ENCODE results near the gene CAV1.

The CAV1 gene

DNA sequence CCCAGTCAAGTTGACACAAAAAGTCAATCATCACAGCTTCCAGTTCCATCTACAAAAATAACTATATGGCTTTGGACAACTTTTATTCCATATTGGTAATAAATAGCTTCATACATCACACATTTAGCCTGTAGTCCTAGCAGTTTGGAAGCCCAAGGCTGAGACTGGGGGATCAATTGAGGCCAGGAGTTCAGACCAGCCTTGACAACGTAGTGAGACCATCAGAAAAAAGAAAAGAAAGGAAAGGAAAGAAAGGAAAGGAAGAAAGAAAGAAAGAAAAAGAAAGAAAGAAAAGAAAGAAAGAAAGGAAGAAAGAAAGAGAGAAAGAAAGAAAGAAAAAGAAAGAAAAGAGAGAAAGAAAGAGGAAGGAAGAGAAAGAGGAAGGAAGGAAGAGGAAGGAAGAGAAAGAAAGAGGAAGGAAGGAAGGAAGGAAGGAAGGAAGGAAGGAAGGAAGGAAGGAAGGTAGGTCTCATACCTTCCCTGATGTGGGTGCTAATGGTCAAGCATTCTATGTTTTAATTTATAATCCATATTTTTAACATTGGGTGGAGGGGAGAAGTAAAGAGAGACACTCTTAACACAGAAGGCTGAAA, 37.8 kb downstream of the CAV1 start:
- ChIA-PET POLR2A (no interaction called here), CTCF (interaction anchor here (0.6 kb wide), 1 partner anchor 343 kb away, joined by 3 read pairs; no protein-coding TSS in a partner anchor)
- DNase-seq (ENCODE audit: extremely low spot score), result no peak
- no peak for TF ChIP-seq FOXA1 (IDR thresholded peaks at IDR 0.05)
- TF ChIP-seq, protein P1, sequence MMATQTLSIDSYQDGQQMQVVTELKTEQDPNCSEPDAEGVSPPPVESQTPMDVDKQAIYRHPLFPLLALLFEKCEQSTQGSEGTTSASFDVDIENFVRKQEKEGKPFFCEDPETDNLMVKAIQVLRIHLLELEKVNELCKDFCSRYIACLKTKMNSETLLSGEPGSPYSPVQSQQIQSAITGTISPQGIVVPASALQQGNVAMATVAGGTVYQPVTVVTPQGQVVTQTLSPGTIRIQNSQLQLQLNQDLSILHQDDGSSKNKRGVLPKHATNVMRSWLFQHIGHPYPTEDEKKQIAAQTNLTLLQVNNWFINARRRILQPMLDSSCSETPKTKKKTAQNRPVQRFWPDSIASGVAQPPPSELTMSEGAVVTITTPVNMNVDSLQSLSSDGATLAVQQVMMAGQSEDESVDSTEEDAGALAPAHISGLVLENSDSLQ (IDR thresholded peaks at IDR 0.05), result no peak
- TF ChIP-seq SUZ12 (IDR thresholded peaks at IDR 0.05), result no peak
- no peak for TF ChIP-seq TARDBP (IDR thresholded peaks at IDR 0.05)
- no peak for TF ChIP-seq NFRKB (IDR thresholded peaks at IDR 0.05)
- no peak for TF ChIP-seq FOXM1 (IDR thresholded peaks at IDR 0.05; ENCODE audit: borderline replicate concordance)
- TF ChIP-seq ARNT (IDR thresholded peaks at IDR 0.05), result no peak
- no peak for TF ChIP-seq L3MBTL2 (conservative IDR thresholded peaks at IDR 0.05)
- TF ChIP-seq HDGF (IDR thresholded peaks at IDR 0.05; ENCODE audit: borderline replicate concordance), result no peak

DNA sequence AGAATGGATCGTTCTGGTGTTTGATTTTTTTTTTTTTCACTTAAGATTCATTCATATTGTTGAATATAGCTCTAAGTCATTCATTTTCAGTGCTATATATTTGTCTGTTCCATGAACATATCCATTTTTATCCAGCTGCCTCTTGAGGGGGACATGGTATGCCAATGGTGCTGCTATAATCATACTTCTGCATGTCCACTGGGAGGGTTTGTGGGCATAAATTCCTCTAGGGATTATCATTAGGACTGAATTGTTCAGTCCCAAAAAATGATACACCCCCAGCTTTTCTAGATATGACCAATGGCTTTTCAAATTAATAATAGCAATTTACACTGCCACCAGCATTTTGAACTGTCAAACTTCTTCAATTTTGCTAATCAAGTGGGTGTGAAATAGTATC, 41.1 kb downstream of the CAV1 start:
- DNase-seq (ENCODE audit: extremely low spot score), result no peak
- POLR2A ChIA-PET, result interaction anchor here (0.7 kb wide), 1 partner anchor 19 kb away, joined by 5 read pairs; no protein-coding TSS in a partner anchor

DNA sequence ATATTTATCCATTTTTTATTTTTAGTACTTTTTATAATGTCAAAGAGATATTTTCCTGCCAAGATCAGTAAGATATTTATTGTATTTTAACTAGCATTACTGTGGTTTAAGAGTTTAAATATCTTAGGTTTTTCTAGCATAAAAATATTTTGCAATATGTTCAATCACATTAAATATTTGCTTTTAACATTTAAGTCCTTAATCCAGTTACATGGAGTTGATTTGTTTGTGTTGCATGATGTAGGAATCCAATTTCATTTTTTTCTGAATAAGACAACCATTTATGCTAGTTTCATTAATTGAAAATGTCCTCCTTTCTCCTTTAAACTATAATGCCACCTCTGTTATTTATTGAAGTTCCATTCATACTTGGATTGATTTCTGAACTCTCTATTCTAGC, 41.8 kb downstream of the CAV1 start:
- no peak for DNase-seq (ENCODE audit: extremely low spot score)
- POLR2A ChIA-PET, result no interaction called here
- TF ChIP-seq, protein P1 (IDR thresholded peaks at IDR 0.05), result no peak
- TF ChIP-seq FOXM1 (IDR thresholded peaks at IDR 0.05; ENCODE audit: borderline replicate concordance) (no peak), FOXA1 (IDR thresholded peaks at IDR 0.05) (no peak), ZNF384 (IDR thresholded peaks at IDR 0.05) (no peak), ELF4 (IDR thresholded peaks at IDR 0.05) (no peak), SP1 (IDR thresholded peaks at IDR 0.05) (no peak), NFRKB (IDR thresholded peaks at IDR 0.05) (no peak), LEF1 (IDR thresholded peaks at IDR 0.05; ENCODE audit: borderline replicate concordance) (no peak), ARNT (IDR thresholded peaks at IDR 0.05) (no peak), CTBP1 (IDR thresholded peaks at IDR 0.05; ENCODE audit: borderline replicate concordance) (no peak), TARDBP (IDR thresholded peaks at IDR 0.05) (no peak), SUZ12 (IDR thresholded peaks at IDR 0.05) (no peak), L3MBTL2 (conservative IDR thresholded peaks at IDR 0.05) (no peak), HDGF (IDR thresholded peaks at IDR 0.05; ENCODE audit: borderline replicate concordance) (no peak)
- CTCF ChIA-PET, result no interaction called here

More for the DNA sequence above, 41.1 kb downstream of the CAV1 start:
- TF ChIP-seq L3MBTL2 (conservative IDR thresholded peaks at IDR 0.05) (no peak), CTBP1 (IDR thresholded peaks at IDR 0.05; ENCODE audit: borderline replicate concordance) (no peak), FOXA1 (IDR thresholded peaks at IDR 0.05) (no peak), SP1 (IDR thresholded peaks at IDR 0.05) (no peak), HDGF (IDR thresholded peaks at IDR 0.05; ENCODE audit: borderline replicate concordance) (no peak), FOXM1 (IDR thresholded peaks at IDR 0.05; ENCODE audit: borderline replicate concordance) (no peak)
- CTCF ChIA-PET, result interaction anchor here (0.9 kb wide), 1 partner anchor 318 kb away, joined by 3 read pairs; no protein-coding TSS in a partner anchor

DNA sequence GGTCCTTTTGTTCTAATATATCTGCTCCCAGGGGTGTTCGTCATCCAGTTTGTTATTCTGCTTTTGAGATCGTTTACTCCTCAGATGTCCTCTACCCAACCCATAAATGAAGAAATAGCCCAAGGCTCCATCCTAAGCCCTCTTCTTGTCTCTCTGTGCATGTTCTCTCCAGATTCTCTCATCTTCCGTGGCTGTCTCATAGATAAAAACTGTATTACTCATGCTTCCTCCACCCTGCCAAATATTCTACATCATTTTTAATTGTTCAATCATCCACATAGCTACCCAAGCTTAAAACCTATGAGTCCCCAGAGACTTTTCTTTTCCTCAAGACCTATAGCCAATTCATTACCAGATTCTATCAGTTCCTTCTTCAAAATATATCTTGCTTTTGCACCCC, 44.9 kb downstream of the CAV1 start:
- POLR2A ChIA-PET, result no interaction called here
- no peak for DNase-seq (ENCODE audit: extremely low spot score)
- TF ChIP-seq BHLHE40 (IDR thresholded peaks at IDR 0.05; ENCODE audit: borderline replicate concordance) (no peak), FOXM1 (IDR thresholded peaks at IDR 0.05; ENCODE audit: borderline replicate concordance) (no peak), FOXK2 (IDR thresholded peaks at IDR 0.05) (no peak), ZNF384 (IDR thresholded peaks at IDR 0.05) (no peak)
- CTCF ChIA-PET, result no interaction called here

DNA sequence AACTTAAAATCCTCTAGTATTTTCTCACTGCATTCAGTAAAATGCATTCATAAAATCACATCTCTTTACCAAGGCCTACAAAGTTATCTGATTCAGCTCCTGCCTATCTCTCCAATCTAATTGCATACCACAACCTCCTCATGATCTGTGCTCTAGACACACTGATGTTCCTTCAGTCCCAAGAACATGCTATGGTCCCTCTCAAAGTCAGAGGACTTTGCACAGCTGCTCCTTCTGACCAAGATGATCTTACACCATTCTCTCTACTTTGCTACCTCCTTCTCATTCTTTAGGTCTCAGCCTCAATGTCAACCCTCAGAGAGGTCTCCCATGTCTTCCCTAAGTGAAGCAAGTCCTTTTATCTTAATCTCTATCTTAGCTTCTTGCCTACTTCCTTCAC, 45.5 kb downstream of the CAV1 start:
- no peak for DNase-seq (ENCODE audit: extremely low spot score)
- CTCF ChIA-PET, result no interaction called here
- POLR2A ChIA-PET, result no interaction called here
- TF ChIP-seq HDGF (IDR thresholded peaks at IDR 0.05; ENCODE audit: borderline replicate concordance), result no peak
- no peak for TF ChIP-seq SUZ12 (IDR thresholded peaks at IDR 0.05)
- no peak for TF ChIP-seq CTBP1 (IDR thresholded peaks at IDR 0.05; ENCODE audit: borderline replicate concordance)
- TF ChIP-seq SP1 (IDR thresholded peaks at IDR 0.05), result no peak
- no peak for TF ChIP-seq ARNT (IDR thresholded peaks at IDR 0.05)
- TF ChIP-seq L3MBTL2 (conservative IDR thresholded peaks at IDR 0.05), result no peak
- TF ChIP-seq LEF1 (IDR thresholded peaks at IDR 0.05; ENCODE audit: borderline replicate concordance), result no peak
- TF ChIP-seq, protein P1 (IDR thresholded peaks at IDR 0.05), result no peak
- no peak for TF ChIP-seq FOXK2 (IDR thresholded peaks at IDR 0.05)
- no peak for TF ChIP-seq FOXM1 (IDR thresholded peaks at IDR 0.05; ENCODE audit: borderline replicate concordance)
- no peak for TF ChIP-seq ELF4 (IDR thresholded peaks at IDR 0.05)
- TF ChIP-seq ZNF384 (IDR thresholded peaks at IDR 0.05), result no peak
- TF ChIP-seq NFRKB (IDR thresholded peaks at IDR 0.05), result no peak
- no peak for TF ChIP-seq BHLHE40 (IDR thresholded peaks at IDR 0.05; ENCODE audit: borderline replicate concordance)
- TF ChIP-seq FOXA1 (IDR thresholded peaks at IDR 0.05), result no peak
- TF ChIP-seq TARDBP (IDR thresholded peaks at IDR 0.05), result no peak

DNA sequence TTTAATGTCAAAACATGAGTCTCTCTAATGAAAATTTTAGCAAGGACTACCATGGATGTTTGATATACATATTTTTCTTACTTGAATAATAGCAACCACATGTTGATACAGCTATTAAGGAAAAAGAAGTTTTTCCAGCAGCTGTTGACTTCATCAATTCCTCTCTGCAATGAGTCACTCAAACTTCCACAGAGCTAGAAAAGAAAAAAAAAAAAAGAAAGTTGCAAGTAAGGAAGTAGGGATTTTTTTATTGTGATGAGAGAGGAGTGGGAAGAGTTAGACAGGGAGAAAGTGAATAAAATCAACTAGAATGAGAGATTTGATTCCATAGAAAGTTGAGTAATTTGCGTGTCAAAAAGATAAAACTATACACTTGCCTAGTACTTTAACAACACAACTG, 46.2 kb downstream of the CAV1 start:
- no peak for DNase-seq (ENCODE audit: extremely low spot score)
- POLR2A ChIA-PET, result no interaction called here
- CTCF ChIA-PET, result no interaction called here
- TF ChIP-seq TARDBP (IDR thresholded peaks at IDR 0.05) (no peak), FOXM1 (IDR thresholded peaks at IDR 0.05; ENCODE audit: borderline replicate concordance) (no peak), FOXK2 (IDR thresholded peaks at IDR 0.05) (no peak), SP1 (IDR thresholded peaks at IDR 0.05) (no peak), ARNT (IDR thresholded peaks at IDR 0.05) (no peak), NFRKB (IDR thresholded peaks at IDR 0.05) (no peak), FOXA1 (IDR thresholded peaks at IDR 0.05) (no peak), ELF4 (IDR thresholded peaks at IDR 0.05) (no peak), HDGF (IDR thresholded peaks at IDR 0.05; ENCODE audit: borderline replicate concordance) (no peak), LEF1 (IDR thresholded peaks at IDR 0.05; ENCODE audit: borderline replicate concordance) (no peak), ZNF384 (IDR thresholded peaks at IDR 0.05) (no peak), L3MBTL2 (conservative IDR thresholded peaks at IDR 0.05) (no peak)

Data from HEK293T (cell line).